Measurements from ENCODE around the gene DHODH.
"Not testable (repeated sequence)": the region's sequence is repeated elsewhere in the genome, so short reads cannot be mapped to it uniquely, and the experiment has no call there.

DNA sequence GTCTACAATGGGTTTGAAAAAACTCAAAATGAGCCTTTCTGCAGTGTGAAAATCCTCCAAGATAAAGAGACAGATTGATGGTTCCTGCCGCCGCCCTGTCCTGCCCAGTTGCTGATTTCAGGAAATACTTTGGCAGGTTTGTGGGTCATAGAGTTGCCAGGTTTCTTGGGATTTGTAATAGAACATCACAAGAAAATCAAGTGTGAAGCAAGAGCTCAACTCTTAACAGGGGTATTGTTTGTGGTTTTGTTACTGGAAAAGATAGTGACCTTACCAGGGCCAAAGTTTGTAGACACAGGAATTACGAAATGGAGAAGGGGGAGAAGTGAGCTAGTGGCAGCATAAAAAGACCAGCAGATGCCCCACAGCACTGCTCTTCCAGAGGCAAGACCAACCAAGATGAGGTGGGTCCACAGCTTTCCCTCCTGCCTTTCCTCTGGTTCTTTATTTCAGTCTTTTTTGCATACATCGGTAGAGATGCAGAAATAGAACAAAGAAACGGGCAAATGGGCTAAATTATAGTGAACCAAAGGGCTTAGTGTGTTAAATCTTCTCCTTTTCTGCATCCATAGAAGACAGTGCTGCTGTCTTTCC, 45.8 kb downstream of the DHODH start, which contains the start of gene HP:
- TF ChIP-seq, protein P1, sequence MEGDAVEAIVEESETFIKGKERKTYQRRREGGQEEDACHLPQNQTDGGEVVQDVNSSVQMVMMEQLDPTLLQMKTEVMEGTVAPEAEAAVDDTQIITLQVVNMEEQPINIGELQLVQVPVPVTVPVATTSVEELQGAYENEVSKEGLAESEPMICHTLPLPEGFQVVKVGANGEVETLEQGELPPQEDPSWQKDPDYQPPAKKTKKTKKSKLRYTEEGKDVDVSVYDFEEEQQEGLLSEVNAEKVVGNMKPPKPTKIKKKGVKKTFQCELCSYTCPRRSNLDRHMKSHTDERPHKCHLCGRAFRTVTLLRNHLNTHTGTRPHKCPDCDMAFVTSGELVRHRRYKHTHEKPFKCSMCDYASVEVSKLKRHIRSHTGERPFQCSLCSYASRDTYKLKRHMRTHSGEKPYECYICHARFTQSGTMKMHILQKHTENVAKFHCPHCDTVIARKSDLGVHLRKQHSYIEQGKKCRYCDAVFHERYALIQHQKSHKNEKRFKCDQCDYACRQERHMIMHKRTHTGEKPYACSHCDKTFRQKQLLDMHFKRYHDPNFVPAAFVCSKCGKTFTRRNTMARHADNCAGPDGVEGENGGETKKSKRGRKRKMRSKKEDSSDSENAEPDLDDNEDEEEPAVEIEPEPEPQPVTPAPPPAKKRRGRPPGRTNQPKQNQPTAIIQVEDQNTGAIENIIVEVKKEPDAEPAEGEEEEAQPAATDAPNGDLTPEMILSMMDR (conservative IDR thresholded peaks at IDR 0.05; ENCODE audit: low read length), result not testable (repeated sequence)
- not testable (repeated sequence) for TF ChIP-seq EZH2phosphoT487 (IDR thresholded peaks at IDR 0.05; ENCODE audit: borderline replicate concordance)

All from Loucy (cell line).